ENCODE results near the gene C2orf49.

DNA sequence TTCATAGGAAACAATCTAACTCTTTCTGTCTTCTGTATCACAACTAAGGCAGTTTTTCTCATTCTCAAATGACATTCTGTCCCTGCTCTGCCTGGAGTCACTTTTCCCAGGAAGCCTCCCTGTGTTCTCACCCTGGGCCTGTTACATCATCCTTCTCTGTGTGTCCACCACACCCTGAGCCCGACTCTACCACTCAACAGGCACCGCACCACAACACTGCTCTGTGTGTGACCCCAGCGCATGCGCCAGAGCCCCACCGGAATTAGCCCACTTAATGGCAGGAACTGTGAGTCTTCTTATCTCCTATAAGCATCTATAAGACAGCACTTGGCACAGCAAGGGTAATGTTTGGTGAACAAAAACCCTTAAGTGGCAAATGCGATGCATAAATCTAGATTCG lies 40.1 kb upstream of the C2orf49 start:
- TF ChIP-seq, protein P1, sequence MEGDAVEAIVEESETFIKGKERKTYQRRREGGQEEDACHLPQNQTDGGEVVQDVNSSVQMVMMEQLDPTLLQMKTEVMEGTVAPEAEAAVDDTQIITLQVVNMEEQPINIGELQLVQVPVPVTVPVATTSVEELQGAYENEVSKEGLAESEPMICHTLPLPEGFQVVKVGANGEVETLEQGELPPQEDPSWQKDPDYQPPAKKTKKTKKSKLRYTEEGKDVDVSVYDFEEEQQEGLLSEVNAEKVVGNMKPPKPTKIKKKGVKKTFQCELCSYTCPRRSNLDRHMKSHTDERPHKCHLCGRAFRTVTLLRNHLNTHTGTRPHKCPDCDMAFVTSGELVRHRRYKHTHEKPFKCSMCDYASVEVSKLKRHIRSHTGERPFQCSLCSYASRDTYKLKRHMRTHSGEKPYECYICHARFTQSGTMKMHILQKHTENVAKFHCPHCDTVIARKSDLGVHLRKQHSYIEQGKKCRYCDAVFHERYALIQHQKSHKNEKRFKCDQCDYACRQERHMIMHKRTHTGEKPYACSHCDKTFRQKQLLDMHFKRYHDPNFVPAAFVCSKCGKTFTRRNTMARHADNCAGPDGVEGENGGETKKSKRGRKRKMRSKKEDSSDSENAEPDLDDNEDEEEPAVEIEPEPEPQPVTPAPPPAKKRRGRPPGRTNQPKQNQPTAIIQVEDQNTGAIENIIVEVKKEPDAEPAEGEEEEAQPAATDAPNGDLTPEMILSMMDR (IDR thresholded peaks at IDR 0.05): no peak
- TF ChIP-seq EZH2 (IDR thresholded peaks at IDR 0.05; ENCODE audit: borderline replicate concordance, insufficient read depth, low read depth, low read length, poor library complexity, severe bottlenecking): no peak

Data from B cell (primary cell).